ENCODE data around the gene LIF.

LIF gene

DNA sequence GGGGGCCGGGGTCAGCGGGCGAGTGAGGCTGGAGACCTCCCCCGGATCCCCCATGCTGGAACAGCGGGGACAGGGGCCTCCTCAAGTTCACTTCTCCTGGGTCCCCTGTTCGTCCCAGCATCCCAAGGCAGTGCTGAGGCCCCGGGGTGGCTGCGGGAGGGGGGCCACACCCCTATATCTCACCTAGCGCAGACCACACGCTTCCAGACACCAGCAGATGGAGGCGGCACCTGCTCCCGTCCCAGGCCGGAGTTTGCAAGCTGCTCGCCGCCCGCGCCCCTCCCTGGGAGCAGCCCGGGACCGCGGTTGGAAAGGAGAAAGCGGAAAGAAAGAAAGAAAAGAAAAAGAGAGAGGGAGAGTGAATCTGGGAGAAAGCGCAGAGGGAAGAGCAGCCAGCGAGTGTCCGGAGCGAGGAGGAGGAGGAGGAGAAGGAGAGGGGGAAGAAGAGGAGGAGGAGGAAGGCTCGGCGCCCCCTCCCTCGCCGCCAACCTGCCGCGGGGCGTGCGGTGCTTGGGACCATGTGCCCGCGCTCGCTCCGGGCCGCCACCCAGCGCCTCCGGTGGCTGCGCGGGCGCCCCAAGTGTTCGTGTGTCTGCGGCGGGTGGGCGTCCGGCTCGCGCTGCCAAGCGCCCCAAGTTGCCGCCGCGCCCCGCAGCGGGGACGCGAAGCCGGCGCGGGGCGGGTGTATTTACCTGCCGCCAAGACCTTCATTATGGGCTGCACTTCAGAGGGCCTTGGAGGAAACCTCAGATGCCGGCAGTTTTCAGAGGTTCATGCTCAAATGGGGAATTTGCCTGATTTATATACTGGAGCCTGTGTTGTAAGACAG is at the start of gene LIF:
Gene LIF (minus strand): TSS at position 775 of the 829 bp plus-strand sequence. CDS start 64 bp downstream, at position 711.
- H3K27ac ChIP-seq (ENCODE audit: low read length): no peak within 1 kb of the TSS
- peak within 1 kb of the TSS; percentile 78 for H3K4me3 ChIP-seq (ENCODE audit: low read length)
- no peaks in the 10 kb centered on the region for H3K9me3 ChIP-seq (ENCODE audit: insufficient read depth, low read depth, low read length)
- peaks cover 13% of the 10 kb centered on the region; the same call in 1 of the 2 replicates for H3K27me3 ChIP-seq (ENCODE audit: insufficient read depth, low read length)
- H3K4me1 ChIP-seq (ENCODE audit: insufficient read depth, low read length): peaks cover 8% of the 10 kb centered on the region
- H3K36me3 ChIP-seq (ENCODE audit: insufficient read depth, low read depth, low read length): peaks cover 10% of the 10 kb centered on the region; the same call in 1 of the 2 replicates
- H3K9ac ChIP-seq (ENCODE audit: low read depth, low read length): peak within 1 kb of the TSS; percentile 67

DNA sequence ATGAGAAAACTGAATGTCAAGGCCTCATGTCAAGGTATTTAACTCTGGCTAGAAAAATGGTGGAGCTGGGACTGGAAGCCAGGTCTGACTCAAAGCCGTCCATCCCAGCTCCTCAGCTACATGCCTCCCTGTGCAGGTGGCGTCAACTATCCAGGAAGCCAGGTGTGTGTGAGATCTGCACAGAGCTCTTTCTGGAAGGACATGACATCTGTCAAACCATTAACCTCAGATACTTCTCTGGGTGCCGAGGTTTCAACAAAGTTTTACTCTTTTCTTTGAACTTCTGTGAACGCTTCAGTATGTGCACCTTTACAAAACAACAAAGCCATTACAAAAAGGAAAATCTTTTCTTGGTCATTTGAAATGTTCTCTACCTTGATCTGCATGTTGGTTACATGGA is 49.8 kb upstream of the LIF start:
- Histone ChIP-seq H3K27ac (ENCODE audit: low read length) (no peak overlapping the region), H3K27me3 (ENCODE audit: insufficient read depth, low read length) (no peaks in the 10 kb centered on the region), H3K9me3 (ENCODE audit: insufficient read depth, low read depth, low read length) (no peaks in the 10 kb centered on the region), H3K9ac (ENCODE audit: low read depth, low read length) (no peak overlapping the region), H3K4me1 (ENCODE audit: insufficient read depth, low read length) (no peaks in the 10 kb centered on the region), H3K4me3 (ENCODE audit: low read length) (no peak overlapping the region), H3K36me3 (ENCODE audit: insufficient read depth, low read depth, low read length) (no peaks in the 10 kb centered on the region; the same call in 1 of the 2 replicates)

DNA sequence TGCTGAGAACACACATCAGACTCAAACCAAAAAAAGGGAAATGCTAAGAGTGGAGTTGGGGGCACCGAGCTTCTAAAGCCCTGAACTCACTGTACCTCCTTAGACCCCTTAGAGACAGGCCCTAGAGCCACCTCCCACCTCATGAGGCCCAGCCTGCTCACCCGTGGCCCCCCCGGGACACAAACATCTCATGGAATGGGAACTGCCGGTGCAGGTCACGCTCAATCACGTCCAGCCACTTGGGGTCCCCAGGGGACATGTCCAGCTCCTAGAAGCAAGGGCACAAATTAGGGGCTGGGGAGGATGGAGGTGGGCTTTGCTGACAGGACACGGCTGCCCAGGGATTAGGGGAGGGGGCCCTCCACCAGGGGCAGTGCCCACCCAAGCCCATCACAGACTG is 49.0 kb upstream of the LIF start:
- Histone ChIP-seq H3K4me3 (ENCODE audit: low read length) (no peak overlapping the region), H3K36me3 (ENCODE audit: insufficient read depth, low read depth, low read length) (no peaks in the 10 kb centered on the region; the same call in 1 of the 2 replicates), H3K4me1 (ENCODE audit: insufficient read depth, low read length) (no peaks in the 10 kb centered on the region), H3K27me3 (ENCODE audit: insufficient read depth, low read length) (no peaks in the 10 kb centered on the region; the same call in 1 of the 2 replicates), H3K9me3 (ENCODE audit: insufficient read depth, low read depth, low read length) (no peaks in the 10 kb centered on the region), H3K27ac (ENCODE audit: low read length) (no peak overlapping the region), H3K9ac (ENCODE audit: low read depth, low read length) (no peak overlapping the region)

GRCh38 chr22:30294830-30295229 is 48.3 kb upstream of the LIF start:
- Histone ChIP-seq H3K36me3 (ENCODE audit: insufficient read depth, low read depth, low read length) (no peaks in the 10 kb centered on the region; the same call in 1 of the 2 replicates), H3K4me3 (ENCODE audit: low read length) (no peak overlapping the region), H3K4me1 (ENCODE audit: insufficient read depth, low read length) (0 out of 2 replicates have a peak, but pooled peaks cover 4% of the 10 kb centered on the region), H3K9me3 (ENCODE audit: insufficient read depth, low read depth, low read length) (no peaks in the 10 kb centered on the region), H3K27ac (ENCODE audit: low read length) (no peak overlapping the region), H3K27me3 (ENCODE audit: insufficient read depth, low read length) (peaks cover 4% of the 10 kb centered on the region; the same call in 1 of the 2 replicates), H3K9ac (ENCODE audit: low read depth, low read length) (no peak overlapping the region)

DNA sequence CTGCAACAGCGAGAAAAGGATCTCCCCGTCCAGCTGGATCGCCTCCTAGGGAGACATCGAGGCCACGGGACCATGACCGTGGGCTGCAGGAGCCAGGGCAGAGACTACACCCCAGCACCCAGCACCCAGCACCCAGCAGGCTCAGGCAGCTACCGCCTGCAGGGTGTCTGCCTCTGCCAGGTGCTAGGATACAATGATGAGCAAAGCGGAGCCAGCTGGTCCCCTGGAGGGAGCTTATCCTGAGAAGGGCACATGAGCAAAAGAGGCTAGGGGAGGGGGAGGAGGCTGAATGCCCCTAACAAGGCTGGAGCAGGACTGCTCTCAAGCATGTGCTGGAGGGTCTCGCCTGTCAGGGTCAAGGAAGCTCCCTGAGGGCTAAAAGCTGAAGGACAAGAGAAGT is 47.5 kb upstream of the LIF start:
- Histone ChIP-seq H3K27me3 (ENCODE audit: insufficient read depth, low read length) (peaks cover 4% of the 10 kb centered on the region; the same call in 1 of the 2 replicates), H3K4me3 (ENCODE audit: low read length) (no peak overlapping the region), H3K27ac (ENCODE audit: low read length) (no peak overlapping the region), H3K4me1 (ENCODE audit: insufficient read depth, low read length) (0 out of 2 replicates have a peak, but pooled peaks cover 4% of the 10 kb centered on the region), H3K9me3 (ENCODE audit: insufficient read depth, low read depth, low read length) (no peaks in the 10 kb centered on the region), H3K36me3 (ENCODE audit: insufficient read depth, low read depth, low read length) (no peaks in the 10 kb centered on the region; the same call in 1 of the 2 replicates), H3K9ac (ENCODE audit: low read depth, low read length) (no peak overlapping the region)

- H3K27ac ChIP-seq (ENCODE audit: low read length): no peak overlapping the region
These were observed 46.5 kb upstream of the LIF start for GRCh38 chr22:30293026-30293425.

DNA sequence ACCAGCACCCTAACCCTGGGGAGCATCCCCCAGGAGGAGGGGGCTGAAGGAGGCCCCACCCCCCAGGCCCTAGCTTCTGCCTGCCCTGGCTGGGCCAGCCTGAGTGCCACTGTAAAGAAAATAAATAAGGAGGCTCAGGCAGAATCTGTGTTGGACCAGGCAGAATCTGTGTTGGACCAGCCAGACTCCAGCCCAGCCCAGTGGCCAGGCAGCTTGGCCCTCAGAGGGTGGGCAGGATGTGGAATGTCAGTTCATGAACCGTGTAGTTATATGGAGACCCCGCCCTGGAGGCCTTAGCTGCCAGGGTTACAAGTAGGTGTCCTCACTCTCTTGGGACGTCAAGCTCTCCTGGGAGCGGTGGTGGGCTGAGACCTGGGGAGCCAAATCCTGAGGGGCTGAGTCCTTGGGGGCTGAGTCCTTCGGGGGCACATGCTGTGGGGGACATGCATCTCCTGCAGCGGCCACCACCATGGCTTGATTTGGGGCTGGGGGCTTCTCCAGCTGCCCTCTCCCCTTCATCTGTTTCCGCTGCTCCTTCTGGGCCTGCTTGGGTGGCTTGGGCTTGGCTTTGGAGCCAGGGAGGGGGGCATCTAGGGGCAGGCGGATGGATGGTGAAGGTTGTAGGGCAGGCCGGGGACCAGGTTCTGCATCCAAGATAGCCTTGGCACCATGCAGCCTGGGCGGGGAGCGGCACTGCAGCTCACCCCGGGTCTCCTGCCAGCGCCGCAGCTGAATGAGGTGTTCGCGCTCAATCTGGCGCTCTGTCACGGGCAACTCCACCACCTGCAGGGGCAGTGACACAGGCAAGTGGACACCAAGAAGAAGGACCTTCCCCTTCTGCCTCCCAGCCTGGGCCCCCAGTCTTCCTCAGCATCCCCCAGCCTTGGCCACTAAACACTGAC is 45.8 kb upstream of the LIF start:
- H3K9ac ChIP-seq (ENCODE audit: low read depth, low read length): no peak overlapping the region
- peaks cover 11% of the 10 kb centered on the region; the same call in 1 of the 2 replicates for H3K27me3 ChIP-seq (ENCODE audit: insufficient read depth, low read length)
- peaks cover 10% of the 10 kb centered on the region; the same call in 1 of the 2 replicates for H3K4me1 ChIP-seq (ENCODE audit: insufficient read depth, low read length)
- no peak overlapping the region for H3K4me3 ChIP-seq (ENCODE audit: low read length)
- no peak overlapping the region for H3K27ac ChIP-seq (ENCODE audit: low read length)
- no peaks in the 10 kb centered on the region; the same call in 1 of the 2 replicates for H3K36me3 ChIP-seq (ENCODE audit: insufficient read depth, low read depth, low read length)
- H3K9me3 ChIP-seq (ENCODE audit: insufficient read depth, low read depth, low read length): no peaks in the 10 kb centered on the region

More at GRCh38 chr22:30293026-30293425, 46.5 kb upstream of the LIF start:
- H3K9me3 ChIP-seq (ENCODE audit: insufficient read depth, low read depth, low read length): no peaks in the 10 kb centered on the region
- no peaks in the 10 kb centered on the region; the same call in 1 of the 2 replicates for H3K36me3 ChIP-seq (ENCODE audit: insufficient read depth, low read depth, low read length)
- peaks cover 11% of the 10 kb centered on the region; the same call in 1 of the 2 replicates for H3K27me3 ChIP-seq (ENCODE audit: insufficient read depth, low read length)
- H3K9ac ChIP-seq (ENCODE audit: low read depth, low read length): no peak overlapping the region
- peaks cover 10% of the 10 kb centered on the region; the same call in 1 of the 2 replicates for H3K4me1 ChIP-seq (ENCODE audit: insufficient read depth, low read length)
- H3K4me3 ChIP-seq (ENCODE audit: low read length): no peak overlapping the region

GRCh38 chr22:30291058-30291892 is 44.7 kb upstream of the LIF start:
- Histone ChIP-seq H3K36me3 (ENCODE audit: insufficient read depth, low read depth, low read length) (no peaks in the 10 kb centered on the region; the same call in 1 of the 2 replicates), H3K27me3 (ENCODE audit: insufficient read depth, low read length) (peaks cover 11% of the 10 kb centered on the region; the same call in 1 of the 2 replicates), H3K9me3 (ENCODE audit: insufficient read depth, low read depth, low read length) (no peaks in the 10 kb centered on the region), H3K27ac (ENCODE audit: low read length) (no peak overlapping the region), H3K9ac (ENCODE audit: low read depth, low read length) (no peak overlapping the region), H3K4me3 (ENCODE audit: low read length) (no peak overlapping the region), H3K4me1 (ENCODE audit: insufficient read depth, low read length) (peaks cover 10% of the 10 kb centered on the region; the same call in 1 of the 2 replicates)

DNA sequence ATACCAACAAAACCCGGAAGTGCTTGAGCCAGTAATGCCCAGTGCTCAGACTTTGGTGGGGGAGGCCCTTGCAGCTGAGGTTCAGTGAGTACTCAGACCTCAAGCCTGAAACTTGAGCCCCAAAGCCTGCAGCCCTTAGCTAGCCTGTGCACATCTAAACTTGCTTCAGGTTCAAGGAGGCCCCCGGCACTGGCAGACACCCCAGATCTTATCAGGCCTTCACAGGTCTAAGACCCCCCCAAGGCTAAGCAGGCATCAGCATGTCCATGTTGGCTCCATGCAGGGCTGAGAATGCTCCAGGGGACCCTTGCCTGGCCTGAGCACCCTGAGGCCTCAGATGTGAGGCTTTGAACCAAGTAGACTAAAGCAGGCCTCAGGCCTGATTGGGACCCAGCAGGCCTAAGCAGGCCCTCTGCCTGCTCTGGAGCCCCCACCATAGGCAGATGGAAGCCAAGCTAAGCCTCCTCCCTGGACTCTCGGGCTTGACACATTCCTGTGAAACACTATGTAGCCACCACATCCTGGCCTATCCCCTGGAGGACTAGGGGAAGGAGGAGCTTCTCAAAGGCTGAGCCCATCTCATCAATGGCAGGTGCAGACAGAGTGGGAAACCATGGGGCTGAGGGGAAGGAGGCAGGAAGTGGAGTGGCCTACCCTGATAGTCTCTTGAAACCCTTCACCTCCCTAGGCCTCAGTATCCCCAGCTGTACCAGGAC is 43.9 kb upstream of the LIF start:
- Histone ChIP-seq H3K4me1 (ENCODE audit: insufficient read depth, low read length) (peaks cover 10% of the 10 kb centered on the region; the same call in 1 of the 2 replicates), H3K27me3 (ENCODE audit: insufficient read depth, low read length) (peaks cover 11% of the 10 kb centered on the region; the same call in 1 of the 2 replicates), H3K4me3 (ENCODE audit: low read length) (peak overlapping the region; percentile 75), H3K27ac (ENCODE audit: low read length) (no peak overlapping the region), H3K36me3 (ENCODE audit: insufficient read depth, low read depth, low read length) (no peaks in the 10 kb centered on the region; the same call in 1 of the 2 replicates), H3K9me3 (ENCODE audit: insufficient read depth, low read depth, low read length) (no peaks in the 10 kb centered on the region), H3K9ac (ENCODE audit: low read depth, low read length) (peak overlapping the region; percentile 28; the same call in 1 of the 2 replicates)

DNA sequence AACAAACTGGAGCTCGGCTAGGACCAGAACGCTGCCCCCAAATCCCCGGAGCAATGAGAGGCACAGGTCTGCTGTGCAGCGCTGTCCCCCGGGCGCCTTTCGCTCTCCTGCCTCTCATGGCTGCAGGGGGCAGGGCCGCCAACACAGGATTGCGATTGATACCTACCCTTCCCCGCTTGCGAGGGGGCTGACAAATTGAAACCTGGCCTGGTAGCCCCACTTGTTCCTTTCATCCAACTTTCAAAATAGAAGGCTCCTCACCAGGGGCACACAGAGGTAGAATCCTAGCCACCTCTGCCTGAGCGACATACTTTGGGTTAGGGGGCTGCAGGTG is 43.4 kb upstream of the LIF start:
- H3K4me3 ChIP-seq (ENCODE audit: low read length): peak overlapping the region; percentile 75
- H3K4me1 ChIP-seq (ENCODE audit: insufficient read depth, low read length): peaks cover 10% of the 10 kb centered on the region; the same call in 1 of the 2 replicates
- H3K9me3 ChIP-seq (ENCODE audit: insufficient read depth, low read depth, low read length): no peaks in the 10 kb centered on the region
- H3K27me3 ChIP-seq (ENCODE audit: insufficient read depth, low read length): peaks cover 11% of the 10 kb centered on the region; the same call in 1 of the 2 replicates
- peak overlapping the region; percentile 28; the same call in 1 of the 2 replicates for H3K9ac ChIP-seq (ENCODE audit: low read depth, low read length)
- no peak overlapping the region for H3K27ac ChIP-seq (ENCODE audit: low read length)
- H3K36me3 ChIP-seq (ENCODE audit: insufficient read depth, low read depth, low read length): no peaks in the 10 kb centered on the region; the same call in 1 of the 2 replicates

Measured in iPS-20b (cell line).